H9 (cell line): Measurements from ENCODE around the gene EMX2. TPM values are rescaled to one million over a fixed set of nuclear protein-coding genes. Genes with fewer than 3 reads are reported as not detected.

Source experiments
- DNase-seq: peaks from one replicate; pipeline ENCODE4 v3.0.0-alpha.2; 2017
- H2AFZ ChIP-seq: one replicate; pipeline ENCODE4 v1.6.1; 2013; ENCODE audit warnings: mild to moderate bottlenecking, low read length, control low read depth, moderate library complexity
- H2AK5ac ChIP-seq: 2 replicates; pipeline ENCODE4 v1.6.1; 2013; ENCODE audit warnings: low read length, control low read depth, mixed read lengths; ENCODE audit not compliant: insufficient read length
- H2BK120ac ChIP-seq: one replicate; pipeline ENCODE4 v1.6.1; 2013; ENCODE audit warnings: low read depth, mild to moderate bottlenecking, low read length, control low read depth, inconsistent platforms; ENCODE audit not compliant: poor library complexity, severe bottlenecking
- H2BK12ac ChIP-seq: 2 replicates; pipeline ENCODE4 v1.6.1; 2013; ENCODE audit warnings: low read length, control low read depth, mixed read lengths, low read depth; ENCODE audit not compliant: insufficient read length
- H2BK15ac ChIP-seq: 2 replicates; pipeline ENCODE4 v1.6.1; 2013; ENCODE audit warnings: low read depth, low read length, control low read depth
- H2BK20ac ChIP-seq: one replicate; pipeline ENCODE4 v1.6.1; 2013; ENCODE audit warnings: low read depth, mild to moderate bottlenecking, low read length, control low read depth, inconsistent platforms; ENCODE audit not compliant: poor library complexity, severe bottlenecking
- H2BK5ac ChIP-seq: 2 replicates; pipeline ENCODE4 v1.6.1; 2013; ENCODE audit warnings: low read length, control low read depth, mixed read lengths; ENCODE audit not compliant: insufficient read length
- H3K14ac ChIP-seq: 2 replicates; pipeline ENCODE4 v1.6.1; 2013; ENCODE audit warnings: low read length, control low read depth; ENCODE audit not compliant: insufficient read depth
- H3K18ac ChIP-seq: 2 replicates; pipeline ENCODE4 v1.6.1; 2013; ENCODE audit warnings: low read depth, mild to moderate bottlenecking, mixed read lengths, low read length, control low read depth; ENCODE audit not compliant: insufficient read length
- H3K23ac ChIP-seq: 2 replicates; pipeline ENCODE4 v1.6.1; 2013; ENCODE audit warnings: low read length, control low read depth, mixed read lengths, low read depth; ENCODE audit not compliant: insufficient read length
- H3K23me2 ChIP-seq: 2 replicates; pipeline ENCODE4 v1.6.1; 2013; ENCODE audit warnings: low read depth, mild to moderate bottlenecking, mixed read lengths, low read length, control low read depth; ENCODE audit not compliant: insufficient read length, poor library complexity, severe bottlenecking
- H3K27ac ChIP-seq: 2 replicates; pipeline ENCODE4 v1.5.1; 2013; ENCODE audit warnings: low read length, control low read depth, mixed read lengths, low read depth; ENCODE audit not compliant: insufficient read length
- H3K27me3 ChIP-seq: 2 replicates; pipeline ENCODE4 v1.6.1; 2013; ENCODE audit warnings: low read length, control low read depth, inconsistent platforms; ENCODE audit not compliant: insufficient read depth
- H3K4ac ChIP-seq: 2 replicates; pipeline ENCODE4 v1.6.1; 2013; ENCODE audit warnings: low read depth, mild to moderate bottlenecking, control low read depth, inconsistent platforms, low read length, moderate library complexity
- H3K4me1 ChIP-seq: 2 replicates; pipeline ENCODE4 v1.6.1; 2013; ENCODE audit warnings: low read length, control low read depth, inconsistent platforms; ENCODE audit not compliant: insufficient read depth
- H3K4me2 ChIP-seq: 2 replicates; pipeline ENCODE4 v1.6.1; 2013; ENCODE audit warnings: low read length, control low read depth, mixed read lengths; ENCODE audit not compliant: insufficient read length, insufficient read depth
- H3K56ac ChIP-seq: 2 replicates; pipeline ENCODE4 v1.6.1; 2013; ENCODE audit warnings: low read depth, mild to moderate bottlenecking, mixed read lengths, low read length, control low read depth; ENCODE audit not compliant: insufficient read length
- H3K79me1 ChIP-seq: 2 replicates; pipeline ENCODE4 v1.6.1; 2013; ENCODE audit warnings: low read depth, mild to moderate bottlenecking, moderate library complexity, low read length, control low read depth, inconsistent platforms; ENCODE audit not compliant: insufficient read depth, poor library complexity, severe bottlenecking
- H3K79me2 ChIP-seq: 2 replicates; pipeline ENCODE4 v1.6.1; 2013; ENCODE audit warnings: low read length, control low read depth, inconsistent platforms; ENCODE audit not compliant: insufficient read depth
- H3K9ac ChIP-seq: 2 replicates; pipeline ENCODE4 v1.6.1; 2013; ENCODE audit warnings: low read length, control low read depth, mixed read lengths; ENCODE audit not compliant: insufficient read length; ENCODE audit errors: extremely low read depth
- H3K9me3 ChIP-seq: one replicate; pipeline ENCODE4 v1.6.1; 2013; ENCODE audit warnings: low read depth, low read length, inconsistent platforms; ENCODE audit not compliant: control insufficient read depth
- H3T11ph ChIP-seq: one replicate; pipeline ENCODE4 v1.6.1; 2013; ENCODE audit warnings: mild to moderate bottlenecking, low read length, control low read depth, inconsistent platforms
- H4K20me1 ChIP-seq: one replicate; pipeline ENCODE4 v1.6.1; 2013; ENCODE audit not compliant: control insufficient read depth, insufficient read length, insufficient read depth
- H4K5ac ChIP-seq: 2 replicates; pipeline ENCODE4 v1.6.1; 2013; ENCODE audit warnings: low read depth, mild to moderate bottlenecking, mixed read lengths, low read length, control low read depth; ENCODE audit not compliant: insufficient read length
- H4K8ac ChIP-seq: replicated peaks from 2 replicates; pipeline ENCODE4 v1.6.1; 2013; ENCODE audit warnings: low read length, control low read depth, mixed read lengths, low read depth; ENCODE audit not compliant: insufficient read length
- H4K91ac ChIP-seq: 2 replicates; pipeline ENCODE4 v1.6.1; 2013; ENCODE audit warnings: low read depth, mild to moderate bottlenecking, moderate library complexity, mixed read lengths, low read length, control low read depth; ENCODE audit not compliant: insufficient read length
- H3K27ac Mint-ChIP-seq, 3 experiments: 2 replicates in 2 of 3; 3 replicates in 1 of 3; pipeline ENCODE4 v1.8.0; 2020 to 2021; ENCODE audit warnings: mixed read lengths in 3 of 3, mild to moderate bottlenecking in 1 of 3, moderate library complexity in 1 of 3
- H3K27me3 Mint-ChIP-seq: 2 replicates; pipeline ENCODE4 v1.8.0; 2021; ENCODE audit warnings: low read depth, mild to moderate bottlenecking, moderate library complexity, mixed read lengths
- H3K36me3 Mint-ChIP-seq, 3 experiments: 2 replicates in 2 of 3; 3 replicates in 1 of 3; pipeline ENCODE4 v1.8.0; 2020 to 2021; ENCODE audit warnings: low read depth in 3 of 3, mixed read lengths in 3 of 3; ENCODE audit not compliant: insufficient read depth in 1 of 3
- H3K4me1 Mint-ChIP-seq, 2 experiments: 2 replicates each; pipeline ENCODE4 v1.8.0; 2020; ENCODE audit warnings: mixed read lengths in 2 of 2
- H3K4me3 Mint-ChIP-seq, 2 experiments: 2 replicates in 1 of 2; 3 replicates in 1 of 2; pipeline ENCODE4 v1.8.0; 2020 to 2021; ENCODE audit warnings: mild to moderate bottlenecking in 2 of 2, mixed read lengths in 2 of 2, moderate library complexity in 1 of 2
- H3K9me3 Mint-ChIP-seq, 2 experiments: 2 replicates in 1 of 2; 3 replicates in 1 of 2; pipeline ENCODE4 v1.8.0; 2020; ENCODE audit warnings: mild to moderate bottlenecking in 2 of 2, mixed read lengths in 2 of 2, moderate library complexity in 1 of 2
- CTCF ChIP-seq: fragments of 200-600 bp; sonication (generic); conservative IDR thresholded peaks from 3 replicates; pipeline ENCODE4 v1.8.0; 2021; ENCODE audit warnings: antibody characterized with exemption, mild to moderate bottlenecking
- WGBS: extraction: QIAGEN DNeasy Blood & Tissue Kit; methylation state at CpG from one replicate; pipeline ENCODE4 v1.1.7; 2013; ENCODE audit warnings: missing lambda C conversion rate, low lambda C conversion rate, mixed read lengths; ENCODE audit not compliant: insufficient read length; ENCODE audit errors: extremely low coverage; 5-methylcytosine and 5-hydroxymethylcytosine counted together
- total RNA-seq: library from RNA; stranded (reverse); gene quantifications from 2 replicates; pipeline ENCODE4 v1.2.1, GENCODE V29; 2021

EMX2 gene
- total RNA-seq, 1 experiment from 2014 or later: not detected

- no peaks in the 10 kb centered on the region for H3K79me2 ChIP-seq
- H4K20me1 ChIP-seq: no peaks in the 10 kb centered on the region
- Mint-ChIP-seq H3K27ac (no peak overlapping the region), H3K4me3 (no peak overlapping the region), H3K4me1 (peaks cover 14 to 17% of the 10 kb centered on the region in 2 experiments), H3K27me3 (peaks cover 44% of the 10 kb centered on the region), H3K9me3 (no peaks in the 10 kb centered on the region; a peak in 1 of 5 replicates), H3K36me3 (no peaks in the 10 kb centered on the region; a peak in 1 of 7 replicates)
- no peak overlapping the region for H3T11ph ChIP-seq
- no peak overlapping the region for H2BK15ac ChIP-seq
- no peak overlapping the region for H3K23ac ChIP-seq
- no peaks in the 10 kb centered on the region for H3K4me1 ChIP-seq
- H3K56ac ChIP-seq: no peak overlapping the region
- no peak overlapping the region for H2AFZ ChIP-seq
- no peak for DNase-seq
- H2AK5ac ChIP-seq: no peak overlapping the region
- H4K91ac ChIP-seq: no peak overlapping the region
- H3K9me3 ChIP-seq: no peaks in the 10 kb centered on the region
- H2BK120ac ChIP-seq: no peak overlapping the region
- no peak overlapping the region for H2BK5ac ChIP-seq
- no CpG with 5 or more reads among the region's 10 CpGs for WGBS
- H2BK12ac ChIP-seq: no peak overlapping the region
- H3K9ac ChIP-seq: no peak overlapping the region
- no peak overlapping the region for H3K4ac ChIP-seq
- no peak overlapping the region for H4K8ac ChIP-seq
- H3K4me2 ChIP-seq: no peak overlapping the region
- no peak overlapping the region for H2BK20ac ChIP-seq
- no peak overlapping the region for H4K5ac ChIP-seq
- H3K23me2 ChIP-seq: no peaks in the 10 kb centered on the region
- H3K14ac ChIP-seq: no peak overlapping the region
- no peak for TF ChIP-seq CTCF
- H3K27me3 ChIP-seq: no peaks in the 10 kb centered on the region; the same call in 1 of the 2 replicates
- H3K27ac ChIP-seq: no peak overlapping the region
- H3K18ac ChIP-seq: no peak overlapping the region
- H3K79me1 ChIP-seq: no peaks in the 10 kb centered on the region
Observed at GRCh38 chr10:117563780-117564179, 21.2 kb downstream of the EMX2 start.
